ENCODE results near the gene BAD. TPM values are rescaled to one million over a fixed set of nuclear protein-coding genes. Genes with fewer than 3 reads are reported as not detected.

Gene BAD
- total RNA-seq, 1 donor: 64.3 TPM

DNA sequence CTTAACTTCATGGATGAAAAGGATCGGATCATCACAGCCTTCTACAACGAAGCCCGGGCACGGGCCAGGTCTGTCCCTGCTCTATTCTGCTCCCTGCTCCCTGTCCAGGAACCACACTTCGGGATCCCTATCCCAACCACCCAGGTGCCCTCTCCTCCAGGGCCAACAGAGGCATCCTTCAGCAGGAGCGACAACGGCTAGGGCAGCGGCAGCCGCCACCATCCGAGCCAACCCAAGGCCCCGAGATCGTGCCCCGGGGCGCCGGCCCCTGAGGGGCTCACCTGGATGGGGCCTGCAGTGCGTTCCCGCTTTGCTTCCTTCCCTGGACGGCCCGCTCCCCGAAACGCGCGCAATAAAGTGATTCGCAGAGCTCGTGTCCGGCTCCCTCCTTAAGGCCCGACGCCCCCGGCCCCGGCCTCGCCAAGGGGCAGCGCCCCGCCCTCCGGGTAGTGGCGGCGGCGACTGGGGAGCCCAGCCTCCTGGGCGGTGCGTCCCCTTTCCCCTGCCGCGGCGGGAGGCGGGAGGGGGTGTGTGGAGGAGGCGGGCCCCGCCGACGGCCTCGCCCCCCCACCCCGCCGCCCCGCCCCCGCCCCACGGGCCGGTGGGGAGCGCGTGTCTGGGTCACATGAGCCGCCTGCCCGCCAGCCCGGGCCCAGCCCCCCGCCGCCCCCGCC lies 50.4 kb downstream of the BAD start, which contains the start of gene VEGFB:
Gene VEGFB (plus strand): TSS at position 672 of the 674 bp plus-strand sequence. CDS start 250 bp downstream, outside the sequence.
- H3K4me3 ChIP-seq (ENCODE audit: low read depth, low read length): peak within 1 kb of the TSS; percentile 68
- TF ChIP-seq CTCF (IDR thresholded peaks at IDR 0.05; ENCODE audit: insufficient read depth, low read depth, low read length): no peak
- peak; percentile 58 for DNase-seq (ENCODE audit: low read depth)

DNA sequence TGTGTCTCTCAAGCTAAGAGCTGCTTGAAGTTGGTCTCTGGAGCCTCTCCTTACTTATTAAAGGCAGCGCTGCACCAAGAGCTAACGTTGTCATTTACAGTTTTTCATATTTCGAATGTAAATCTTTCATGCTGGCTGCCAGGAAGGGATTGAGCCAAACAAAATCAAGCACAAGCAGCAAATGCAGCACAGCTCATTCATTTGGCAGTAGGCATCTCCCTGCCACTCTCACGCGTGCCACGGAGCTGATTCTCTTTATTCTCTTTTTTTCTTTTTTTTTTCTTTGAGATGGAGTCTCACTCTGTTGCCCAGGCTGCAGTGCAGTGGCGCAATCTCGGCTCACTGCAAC lies 51.5 kb downstream of the BAD start:
- TF ChIP-seq CTCF (IDR thresholded peaks at IDR 0.05; ENCODE audit: insufficient read depth, low read depth, low read length): no peak
- DNase-seq (ENCODE audit: low read depth): no peak

DNA sequence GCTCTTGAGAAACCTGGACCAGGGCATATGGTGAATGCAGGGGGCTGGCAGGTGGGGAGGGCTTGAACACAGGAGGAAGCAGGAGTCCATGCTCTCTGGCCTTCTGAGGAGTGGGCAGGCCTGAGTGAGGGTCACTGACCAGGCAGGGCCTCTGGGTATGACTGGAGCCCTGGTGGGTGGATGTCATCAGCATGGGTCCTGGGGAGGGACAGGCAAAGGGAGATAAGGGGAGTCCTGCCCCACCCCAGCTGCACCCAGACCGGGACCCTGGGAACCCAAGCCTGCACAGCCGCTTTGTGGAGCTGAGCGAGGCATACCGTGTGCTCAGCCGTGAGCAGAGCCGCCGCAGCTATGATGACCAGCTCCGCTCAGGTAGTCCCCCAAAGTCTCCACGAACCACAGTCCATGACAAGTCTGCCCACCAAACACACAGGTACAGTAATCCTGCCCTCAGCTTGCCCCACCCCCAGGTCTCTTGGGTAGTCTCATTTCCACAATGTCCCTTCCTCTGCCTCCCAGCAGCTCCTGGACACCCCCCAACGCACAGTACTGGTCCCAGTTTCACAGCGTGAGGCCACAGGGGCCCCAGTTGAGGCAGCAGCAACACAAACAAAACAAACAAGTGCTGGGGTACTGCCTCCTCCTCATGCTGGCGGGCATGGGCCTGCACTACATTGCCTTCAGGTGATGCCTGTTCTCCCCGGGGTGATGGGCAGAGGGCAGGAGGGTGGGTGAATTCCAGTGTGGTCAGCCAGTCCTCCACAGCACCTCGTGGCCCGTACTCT lies 52.1 kb downstream of the BAD start:
- TF ChIP-seq CTCF (IDR thresholded peaks at IDR 0.05; ENCODE audit: insufficient read depth, low read depth, low read length): no peak
- H3K4me3 ChIP-seq (ENCODE audit: low read depth, low read length): no peak overlapping the region
- no peak for DNase-seq (ENCODE audit: low read depth)

More for the DNA sequence above, 51.5 kb downstream of the BAD start:
- no peak overlapping the region for H3K4me3 ChIP-seq (ENCODE audit: low read depth, low read length)

GRCh38 chr11:64231546-64231945 lies 52.9 kb downstream of the BAD start:
- no peak overlapping the region for H3K4me3 ChIP-seq (ENCODE audit: low read depth, low read length)
- no peak for TF ChIP-seq CTCF (IDR thresholded peaks at IDR 0.05; ENCODE audit: insufficient read depth, low read depth, low read length)
- DNase-seq (ENCODE audit: low read depth): no peak

DNA sequence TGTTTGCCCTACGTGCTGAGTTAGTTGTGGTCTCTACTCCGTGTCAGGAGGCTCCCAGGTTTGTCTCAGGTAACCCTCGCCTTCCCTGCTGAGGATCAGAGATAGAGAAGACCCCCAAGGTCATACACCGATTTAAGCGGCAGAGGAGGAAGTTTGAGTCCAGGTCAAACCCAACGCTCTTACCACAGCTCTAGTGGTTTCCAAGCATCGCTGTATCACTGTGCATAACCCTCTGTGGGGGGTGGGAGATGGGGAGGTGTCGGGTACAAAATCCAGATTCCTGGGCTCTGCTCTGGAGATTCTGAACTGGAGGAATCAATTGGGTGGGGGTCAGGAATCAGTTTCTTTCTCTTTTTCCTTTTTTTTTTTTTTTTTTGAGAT lies 53.5 kb downstream of the BAD start:
- no peak for DNase-seq (ENCODE audit: low read depth)
- H3K4me3 ChIP-seq (ENCODE audit: low read depth, low read length): peak overlapping the region; percentile 67
- no peak for TF ChIP-seq CTCF (IDR thresholded peaks at IDR 0.05; ENCODE audit: insufficient read depth, low read depth, low read length)

- DNase-seq (ENCODE audit: low read depth): peak; percentile 90
- peak within 1 kb of the TSS; percentile 67 for H3K4me3 ChIP-seq (ENCODE audit: low read depth, low read length)
- TF ChIP-seq CTCF (IDR thresholded peaks at IDR 0.05; ENCODE audit: insufficient read depth, low read depth, low read length): no peak
These were observed 54.1 kb downstream of the BAD start, which contains the start of gene DNAJC4 for GRCh38 chr11:64230171-64230984. Gene DNAJC4, plus strand, starts transcription at chr11:64230548. Its CDS starts 307 bp downstream, at chr11:64230855.

All from fibroblast of villous mesenchyme (primary cell).